GM12872 (cell line): Measurements from ENCODE around the gene ARHGAP44.

Experiments
- TF ChIP-seq, protein P1 (sequence below): IDR thresholded peaks from 3 replicates; pipeline ENCODE4 v1.5.1; 2011; ENCODE audit warnings: low read depth, mild to moderate bottlenecking, low read length, moderate library complexity; ENCODE audit not compliant: insufficient read depth

ARHGAP44 gene

DNA sequence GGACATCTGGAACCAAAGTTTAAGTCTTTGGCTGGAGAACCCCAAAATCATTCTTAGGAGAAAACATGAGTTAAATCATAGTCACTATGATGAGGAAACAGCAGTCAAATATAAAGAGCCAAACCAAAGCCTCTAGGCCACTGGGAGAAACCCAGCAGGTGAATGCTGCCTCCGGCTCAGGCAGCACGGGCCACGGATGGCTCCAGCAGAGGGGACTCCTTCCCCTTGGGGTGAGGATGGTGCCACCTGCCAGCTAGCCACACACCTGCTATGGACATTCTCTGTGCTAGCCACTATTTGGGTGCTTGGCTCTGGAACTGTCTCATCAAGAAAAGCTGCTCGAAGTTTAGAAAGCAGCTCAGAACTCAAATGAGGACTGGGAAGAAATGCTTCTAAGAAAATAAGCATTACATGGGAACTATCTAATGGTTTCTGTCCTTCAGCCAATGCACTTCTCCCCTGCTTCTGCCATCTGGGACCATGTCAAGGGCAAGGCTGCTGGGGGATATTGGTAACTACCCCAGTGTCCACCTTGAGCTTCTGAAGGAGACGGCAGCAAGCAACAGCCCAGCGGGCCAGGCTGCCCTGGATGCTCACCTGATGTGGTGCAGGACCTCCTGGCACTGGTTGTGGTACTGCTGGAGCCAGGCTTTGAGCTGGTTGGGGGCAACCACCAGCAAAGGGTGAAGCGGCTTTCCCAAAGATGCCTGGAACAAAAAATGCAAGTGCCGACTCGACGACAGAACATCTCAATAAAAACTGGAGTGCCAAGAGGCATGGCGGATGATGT, 206.0 kb downstream of the ARHGAP44 start:
- TF ChIP-seq, protein P1, sequence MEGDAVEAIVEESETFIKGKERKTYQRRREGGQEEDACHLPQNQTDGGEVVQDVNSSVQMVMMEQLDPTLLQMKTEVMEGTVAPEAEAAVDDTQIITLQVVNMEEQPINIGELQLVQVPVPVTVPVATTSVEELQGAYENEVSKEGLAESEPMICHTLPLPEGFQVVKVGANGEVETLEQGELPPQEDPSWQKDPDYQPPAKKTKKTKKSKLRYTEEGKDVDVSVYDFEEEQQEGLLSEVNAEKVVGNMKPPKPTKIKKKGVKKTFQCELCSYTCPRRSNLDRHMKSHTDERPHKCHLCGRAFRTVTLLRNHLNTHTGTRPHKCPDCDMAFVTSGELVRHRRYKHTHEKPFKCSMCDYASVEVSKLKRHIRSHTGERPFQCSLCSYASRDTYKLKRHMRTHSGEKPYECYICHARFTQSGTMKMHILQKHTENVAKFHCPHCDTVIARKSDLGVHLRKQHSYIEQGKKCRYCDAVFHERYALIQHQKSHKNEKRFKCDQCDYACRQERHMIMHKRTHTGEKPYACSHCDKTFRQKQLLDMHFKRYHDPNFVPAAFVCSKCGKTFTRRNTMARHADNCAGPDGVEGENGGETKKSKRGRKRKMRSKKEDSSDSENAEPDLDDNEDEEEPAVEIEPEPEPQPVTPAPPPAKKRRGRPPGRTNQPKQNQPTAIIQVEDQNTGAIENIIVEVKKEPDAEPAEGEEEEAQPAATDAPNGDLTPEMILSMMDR, result no peak

DNA sequence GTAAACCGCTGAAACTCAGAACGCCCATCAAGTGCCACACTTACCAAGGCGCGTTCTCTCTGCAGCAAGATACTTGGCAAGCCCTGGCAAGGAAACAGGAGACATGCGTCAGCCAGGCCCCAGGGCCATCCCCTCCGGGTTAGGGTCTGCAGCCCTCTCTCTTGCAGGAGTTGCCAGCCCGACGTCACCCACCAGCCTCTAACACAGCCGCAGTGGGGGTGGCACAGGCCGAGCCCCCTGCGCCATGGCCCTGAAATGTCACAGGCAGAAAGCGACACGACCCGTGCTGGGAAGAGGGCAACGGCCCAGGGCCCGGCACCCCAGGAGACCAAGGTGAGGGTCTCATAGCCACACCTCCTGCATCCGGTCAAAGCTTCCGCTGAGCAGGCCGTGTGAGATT, 206.6 kb downstream of the ARHGAP44 start:
- TF ChIP-seq, protein P1, result no peak

DNA sequence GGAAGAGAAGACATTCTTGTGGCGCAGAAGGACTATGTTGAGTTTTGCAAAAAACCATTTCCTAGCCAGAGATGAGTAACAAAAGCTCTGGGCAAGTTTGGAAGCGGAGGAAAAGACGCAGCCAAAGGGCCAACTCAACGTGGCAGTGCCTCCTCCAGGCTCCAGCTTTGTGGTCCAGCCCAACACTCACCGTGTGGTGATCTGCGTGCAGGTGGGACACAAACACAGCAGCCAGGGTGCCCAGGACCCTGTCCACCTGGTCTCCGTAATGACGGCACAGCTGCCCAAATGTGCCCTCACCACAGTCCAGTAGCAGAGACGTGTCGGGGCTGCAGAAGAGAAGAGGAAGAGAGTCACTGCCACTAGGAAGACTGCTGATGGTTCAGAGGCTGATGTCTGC, 207.1 kb downstream of the ARHGAP44 start:
- TF ChIP-seq, protein P1, result no peak

DNA sequence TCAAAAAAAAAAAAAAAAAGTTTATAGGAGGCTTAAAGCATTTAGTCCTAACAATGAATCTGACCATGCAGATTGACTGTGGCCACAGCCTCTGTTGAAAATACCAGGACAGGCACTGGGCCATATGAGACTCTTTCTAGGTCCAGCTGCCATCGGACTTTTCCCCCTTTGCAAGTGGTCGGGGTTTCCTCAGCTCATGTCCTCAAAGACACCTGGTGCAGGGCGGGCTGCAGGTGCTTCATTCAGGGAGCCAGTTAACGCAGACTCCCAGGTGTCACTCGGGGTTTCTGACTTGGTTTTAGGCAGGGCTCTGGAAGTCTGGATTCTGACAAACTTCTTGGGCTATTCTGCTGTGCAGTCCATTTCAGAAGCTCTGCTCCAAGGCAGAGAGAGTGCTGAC, 207.6 kb downstream of the ARHGAP44 start:
- TF ChIP-seq, protein P1, result no peak

DNA sequence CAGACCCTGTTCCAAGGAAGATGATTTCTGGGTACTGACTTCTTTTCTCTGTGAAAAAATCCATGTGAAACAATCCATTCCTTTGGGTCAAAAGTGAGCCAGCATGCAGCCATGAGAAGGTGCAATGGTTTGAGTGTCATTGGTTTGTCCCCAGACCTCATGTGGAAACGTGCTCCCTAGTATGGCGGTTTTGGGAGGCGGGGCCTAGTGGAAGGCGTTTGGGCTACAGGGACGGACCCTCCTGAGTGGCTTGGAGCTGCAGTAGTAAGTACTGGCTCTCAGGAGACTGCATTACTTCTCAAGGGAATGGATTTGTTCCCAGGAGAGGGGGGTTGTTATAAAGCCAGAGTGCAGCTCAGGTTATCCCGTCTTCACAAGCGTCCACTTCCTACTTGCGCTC, 209.2 kb downstream of the ARHGAP44 start:
- TF ChIP-seq, protein P1, result no peak

DNA sequence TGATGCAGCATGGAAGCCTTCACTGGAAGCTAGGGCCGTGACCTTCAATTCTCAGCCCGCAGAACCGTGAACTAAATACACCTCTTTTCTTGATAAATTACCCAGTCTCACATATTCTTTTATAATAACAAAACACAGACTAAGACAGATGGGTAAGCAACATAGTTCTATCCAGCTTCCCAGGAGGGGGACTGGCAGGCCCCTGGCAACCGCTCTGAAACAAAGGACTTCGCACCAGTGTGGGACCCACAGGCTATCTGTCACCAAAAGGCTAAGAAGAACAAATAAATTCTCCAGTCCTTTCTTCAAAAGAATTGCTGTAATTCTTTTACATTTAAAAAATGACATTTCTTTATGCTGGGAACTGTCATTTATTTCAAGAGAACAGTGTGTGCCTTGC, 209.6 kb downstream of the ARHGAP44 start:
- TF ChIP-seq, protein P1, result no peak

DNA sequence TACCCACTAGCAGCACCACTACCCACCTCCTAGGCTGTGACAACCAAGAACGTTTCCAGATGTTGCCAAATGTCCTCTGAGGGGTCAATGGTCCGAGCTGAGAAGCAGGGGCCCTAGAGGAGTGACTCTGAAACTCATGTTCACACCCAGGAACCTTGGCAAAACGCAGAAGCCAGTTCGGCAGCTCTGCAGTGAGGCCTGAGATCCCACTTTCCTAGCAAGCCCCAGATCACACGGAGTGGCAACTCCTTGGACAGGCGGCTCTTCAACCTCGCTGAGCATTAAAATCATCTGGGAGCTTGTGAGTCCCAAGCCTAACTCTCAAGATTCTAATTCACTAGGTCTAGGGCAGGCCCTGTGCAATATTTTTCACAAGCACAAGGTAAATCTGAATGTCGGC, 211.3 kb downstream of the ARHGAP44 start:
- TF ChIP-seq, protein P1, result no peak
